ENCODE measurements around the gene CAD.

GRCh38 chr2:27263287-27264252 is 46.4 kb downstream of the CAD start:
- TF ChIP-seq CTCF (IDR thresholded peaks at IDR 0.05) (no peak), POLR2A (IDR thresholded peaks at IDR 0.05) (no peak)

Measured in uterus (tissue), 2 donors.